Germinal center (tissue), 1 donor: Measurements from ENCODE around the gene RFC4.

Source experiments
- DNase-seq: peaks from one replicate; pipeline ENCODE4 v3.0.0; 2012; ENCODE audit warnings: mixed read lengths, low spot score

RFC4 gene

GRCh38 chr3:186743666-186744065 lies 62.6 kb downstream of the RFC4 start:
- DNase-seq, result no peak

- DNase-seq, result no peak
These were observed 63.5 kb downstream of the RFC4 start for GRCh38 chr3:186742618-186743380.
